HG03025 (cell line): ENCODE results near the gene PCCA.

Source experiments
- ATAC-seq: cut with Tn5 transposase; IDR thresholded peaks from one replicate; pipeline ENCODE4 v1.9.1; 2021; ENCODE audit warnings: mild to moderate bottlenecking, moderate library complexity; ENCODE audit not compliant: unreplicated experiment, low FRiP score

PCCA gene

DNA sequence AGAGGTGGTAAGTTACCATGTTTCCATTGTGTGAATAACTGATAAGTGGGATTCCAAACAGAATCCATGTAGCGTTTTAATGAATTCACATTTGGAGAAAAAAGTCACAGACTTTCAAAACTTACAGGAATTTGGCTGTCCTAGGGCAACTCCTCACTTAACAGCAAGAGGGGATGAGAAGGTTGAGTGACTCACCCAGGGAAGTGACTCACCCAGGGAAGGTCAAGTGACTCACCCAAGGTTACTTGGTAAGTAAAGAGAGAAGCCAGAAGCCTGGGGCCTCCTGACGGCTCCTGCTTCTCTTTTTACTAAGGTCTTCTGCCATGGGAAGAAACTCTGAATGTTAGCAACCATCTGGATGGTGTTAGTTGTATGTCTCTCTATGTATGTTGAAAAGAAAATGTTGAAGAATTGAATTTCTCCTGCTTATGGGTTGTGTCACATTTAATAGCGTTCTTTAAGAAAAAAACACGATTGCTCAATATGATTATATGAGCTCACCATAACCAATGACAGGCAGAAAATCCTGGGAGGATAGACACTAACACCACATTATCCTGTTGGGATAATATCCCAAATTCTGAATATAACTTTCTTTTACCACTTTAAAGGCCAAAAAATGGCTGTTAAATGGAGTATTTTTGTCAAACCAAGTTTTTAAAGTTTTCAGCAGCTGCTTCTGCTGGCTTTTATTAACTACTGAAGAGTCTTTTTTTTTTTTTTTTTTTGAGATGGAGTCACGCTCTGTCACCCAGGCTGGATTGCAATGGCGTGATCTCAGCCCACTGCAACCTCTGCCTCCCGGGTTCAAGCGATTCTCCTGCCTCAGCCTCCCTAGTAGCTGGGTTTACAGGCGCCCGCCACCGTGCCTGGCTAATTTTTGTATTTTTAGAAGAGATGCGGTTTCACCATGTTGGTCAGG, 304.1 kb downstream of the PCCA start:
- no peak for ATAC-seq

DNA sequence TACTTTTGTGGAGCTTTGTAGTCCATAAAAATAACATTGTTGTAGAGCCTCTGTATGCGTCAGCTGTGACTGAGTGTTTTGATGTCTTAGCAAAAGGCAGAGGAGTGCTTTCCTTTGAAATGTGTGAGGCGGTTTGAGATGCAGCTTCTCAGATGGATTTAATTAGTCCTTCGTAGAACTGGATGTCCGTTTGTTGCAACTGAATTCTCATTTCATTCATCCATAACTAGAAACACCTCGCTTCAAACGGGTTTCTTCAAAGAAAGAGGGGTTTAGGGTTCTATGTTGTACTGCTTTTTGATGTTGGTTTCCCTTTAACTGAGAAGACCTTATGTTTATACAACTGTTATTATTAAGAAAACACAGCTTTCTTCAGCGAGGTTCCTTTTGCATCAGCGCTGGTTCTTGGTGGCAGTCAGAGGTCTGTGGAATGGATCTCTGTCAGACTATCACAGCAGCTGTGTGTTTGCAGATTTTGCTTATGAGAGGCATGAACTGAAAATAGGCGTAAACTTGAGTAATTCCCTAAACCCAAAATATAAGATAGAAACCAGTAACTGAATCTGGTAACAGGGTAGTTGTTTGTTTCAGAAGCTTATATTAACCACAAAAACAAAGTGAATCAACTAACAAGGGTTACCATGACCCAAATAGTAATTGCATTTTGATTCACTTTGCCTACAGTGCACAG, 305.3 kb downstream of the PCCA start:
- peak; percentile 95 for ATAC-seq

GRCh38 chr13:100395698-100396373, 306.9 kb downstream of the PCCA start:
- no peak for ATAC-seq

GRCh38 chr13:100396776-100397175, 307.9 kb downstream of the PCCA start:
- no peak for ATAC-seq

- ATAC-seq: no peak
Observed at GRCh38 chr13:100397627-100398026, 308.7 kb downstream of the PCCA start.

DNA sequence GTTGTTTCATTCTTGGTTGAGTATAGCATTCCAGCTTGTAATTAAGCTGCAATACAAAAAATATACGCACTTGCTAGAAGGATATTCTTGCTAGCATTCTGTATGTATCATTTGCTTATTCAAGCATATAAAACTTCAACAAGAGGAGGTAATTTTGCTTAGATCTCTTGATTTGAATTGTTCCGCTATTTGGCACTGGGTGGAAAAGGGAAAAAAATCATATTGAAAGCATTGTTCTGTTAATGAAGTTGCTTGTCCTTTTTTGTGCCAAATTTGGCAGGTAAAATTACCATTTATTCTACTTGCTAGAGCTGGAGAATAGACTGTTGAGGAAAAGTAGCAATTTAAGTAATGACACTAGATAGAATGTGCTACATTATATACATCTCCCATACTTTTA, 309.5 kb downstream of the PCCA start:
- ATAC-seq: no peak

DNA sequence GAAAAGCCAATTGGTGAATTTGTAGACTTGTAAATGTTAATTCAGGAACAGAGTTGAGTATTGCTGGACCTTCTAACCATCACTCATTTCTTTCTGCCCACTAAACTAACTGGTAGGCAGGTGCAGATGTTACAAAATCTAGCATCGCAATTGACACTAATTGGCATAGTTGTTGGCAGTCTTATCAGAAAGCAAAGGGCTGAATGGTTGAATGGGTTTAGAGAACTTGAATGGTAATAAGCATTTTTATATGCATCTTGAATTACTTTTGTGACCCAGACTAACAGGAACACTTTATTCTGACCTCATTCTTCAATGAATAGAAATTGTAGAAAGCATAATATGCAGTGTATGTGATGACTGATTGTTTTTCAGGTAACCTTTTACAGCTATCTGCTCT, 310.6 kb downstream of the PCCA start:
- no peak for ATAC-seq

GRCh38 chr13:100403675-100404074, 314.8 kb downstream of the PCCA start:
- no peak for ATAC-seq

- ATAC-seq: no peak
Observed at GRCh38 chr13:100409132-100409531, 320.2 kb downstream of the PCCA start.

DNA sequence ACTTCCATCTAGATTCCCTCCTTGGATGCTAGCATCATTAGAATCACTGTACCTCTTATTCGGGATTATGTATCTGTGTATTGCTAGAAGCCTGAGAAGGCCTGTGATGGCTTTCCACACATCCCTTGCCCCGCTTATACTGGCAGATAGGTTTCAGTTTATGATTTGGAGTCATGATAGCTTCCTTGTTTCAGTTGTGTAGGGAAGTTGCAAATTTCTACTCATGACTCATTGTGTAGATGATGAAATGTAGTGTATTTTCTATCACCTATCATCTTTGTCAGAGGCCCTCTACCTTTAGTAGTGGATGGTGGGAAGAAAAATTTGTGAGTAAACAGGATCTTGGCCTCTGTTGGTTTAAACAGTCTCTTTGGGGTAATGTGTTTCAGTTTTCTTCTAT, 334.5 kb downstream of the PCCA start:
- ATAC-seq: no peak

DNA sequence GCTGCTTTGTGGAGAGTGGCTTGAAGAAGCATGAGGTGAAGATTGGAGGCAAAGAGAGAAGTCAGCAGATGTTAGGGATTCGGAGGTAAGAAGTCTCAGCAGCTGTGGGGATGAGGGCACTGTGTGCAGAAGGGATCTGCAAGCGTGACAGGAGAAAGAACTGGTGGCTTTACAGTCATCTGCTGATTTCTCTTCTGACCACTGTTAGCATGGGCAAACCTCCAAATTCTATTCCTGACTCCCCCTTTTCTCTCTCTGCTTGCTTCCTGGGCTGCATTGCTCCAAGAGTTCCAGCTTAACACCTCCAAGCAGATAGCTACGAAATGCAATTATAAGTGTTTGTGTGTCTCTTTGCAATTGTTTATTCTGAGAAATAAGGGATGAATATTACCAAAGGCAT, 340.1 kb downstream of the PCCA start:
- ATAC-seq: no peak

GRCh38 chr13:100432611-100433010, 343.7 kb downstream of the PCCA start:
- ATAC-seq: no peak

DNA sequence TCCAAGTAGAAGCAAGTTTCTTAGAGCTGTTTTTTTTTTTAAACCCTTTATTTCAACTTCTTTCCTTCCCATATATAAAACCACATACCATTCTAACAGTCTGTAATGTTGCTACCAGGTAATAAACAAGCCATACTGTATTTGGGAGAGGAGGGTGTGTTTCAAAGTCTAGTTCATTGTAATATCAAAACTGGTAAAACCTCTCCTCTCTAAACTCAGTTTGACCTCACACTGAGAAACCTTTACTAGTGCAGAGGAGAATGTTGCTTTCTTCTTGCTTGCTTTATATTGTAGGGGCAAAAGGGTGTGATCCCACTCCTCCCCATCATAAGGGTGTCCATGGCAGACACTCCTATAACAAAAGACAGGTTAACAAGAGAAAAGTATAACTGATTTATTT, 344.6 kb downstream of the PCCA start:
- ATAC-seq: peak; percentile 31

DNA sequence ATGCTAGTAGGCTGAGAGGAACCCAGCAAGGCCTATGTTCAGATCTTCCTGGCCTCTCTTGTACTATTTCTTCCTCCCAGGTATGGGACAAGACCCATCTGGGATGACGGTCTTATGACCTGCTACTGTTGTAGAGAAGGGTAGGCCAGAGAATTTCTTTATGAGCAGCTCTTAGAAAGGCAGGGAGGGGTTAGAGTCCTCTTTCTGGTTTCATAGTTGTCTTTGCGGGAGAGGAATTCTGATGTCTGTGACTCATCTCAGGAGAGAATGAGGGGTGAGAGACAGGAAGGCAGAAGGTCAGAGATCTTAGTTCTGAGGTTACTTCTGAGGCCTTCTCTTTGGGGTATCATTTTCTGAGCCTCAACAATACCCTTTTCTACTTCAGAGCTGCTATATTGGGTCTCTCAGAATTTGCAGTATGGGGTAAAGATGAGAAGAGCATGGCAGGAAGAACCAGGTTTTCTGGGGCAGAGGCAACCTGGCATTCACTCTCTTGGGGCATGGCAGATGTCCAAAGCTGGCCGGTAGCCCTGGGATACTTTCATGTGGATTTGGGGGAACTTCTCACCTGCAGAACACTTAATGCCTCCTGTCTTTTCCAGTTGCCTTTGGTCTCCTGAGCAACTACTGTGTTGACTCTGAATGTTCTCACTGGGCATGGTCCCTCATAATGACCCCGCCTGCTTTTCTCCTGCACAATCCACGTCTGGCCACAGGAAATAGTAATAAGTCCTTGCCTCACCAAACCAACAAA, 345.3 kb downstream of the PCCA start:
- peak; percentile 94 for ATAC-seq

DNA sequence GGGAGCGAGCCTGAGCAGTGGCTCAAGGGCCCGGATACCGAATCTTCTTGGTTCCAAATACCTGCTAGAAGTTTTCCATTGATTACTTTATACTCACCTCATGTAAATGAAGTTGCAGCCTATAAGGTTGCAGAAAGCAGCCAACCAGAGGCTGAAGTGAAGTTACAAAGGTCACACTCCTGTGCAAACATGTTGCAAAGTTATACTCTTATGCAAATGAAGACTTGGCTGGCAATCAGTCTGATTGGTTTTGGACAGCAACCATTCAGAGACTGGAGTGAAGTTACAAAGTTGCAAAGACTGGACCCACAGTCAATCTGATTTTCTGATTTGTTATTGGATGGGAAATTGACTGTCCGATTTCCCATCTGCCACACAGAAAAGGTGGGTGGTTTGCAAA, 347.2 kb downstream of the PCCA start:
- ATAC-seq: no peak

GRCh38 chr13:100438059-100438788, 349.3 kb downstream of the PCCA start:
- no peak for ATAC-seq

DNA sequence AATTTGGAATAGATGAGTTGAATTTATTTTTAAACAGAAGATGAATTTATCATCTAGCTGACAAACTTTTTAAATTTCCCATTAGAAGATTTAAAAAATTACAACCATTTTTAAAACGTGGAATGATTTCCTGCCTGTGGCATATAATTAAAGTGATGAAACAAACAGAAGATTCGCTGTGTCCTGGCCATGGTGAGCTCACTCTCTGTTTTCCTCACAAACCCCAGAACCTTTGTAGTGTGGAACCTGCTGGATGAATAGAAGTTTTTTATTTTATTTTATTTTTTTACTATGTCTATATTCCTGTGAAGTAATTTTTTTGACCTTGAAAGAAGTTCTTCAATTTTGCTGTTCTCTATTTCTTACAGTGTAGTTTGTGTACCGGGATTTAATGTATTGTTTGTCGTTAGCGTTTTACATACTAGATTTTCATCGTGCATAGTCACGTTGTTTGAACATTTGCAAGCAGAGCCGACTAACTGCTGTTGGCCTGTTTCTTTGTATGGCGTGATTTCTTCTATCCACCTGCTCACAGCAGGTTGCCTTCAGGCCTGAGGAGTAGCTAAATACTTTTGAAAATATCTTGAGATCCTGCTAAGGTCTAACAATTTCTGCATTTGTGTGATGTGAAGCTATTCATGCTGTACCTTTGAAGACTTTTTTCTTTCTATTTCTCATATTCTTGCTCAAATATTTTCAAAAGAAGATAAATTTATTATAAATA, 350.5 kb downstream of the PCCA start:
- ATAC-seq: no peak

DNA sequence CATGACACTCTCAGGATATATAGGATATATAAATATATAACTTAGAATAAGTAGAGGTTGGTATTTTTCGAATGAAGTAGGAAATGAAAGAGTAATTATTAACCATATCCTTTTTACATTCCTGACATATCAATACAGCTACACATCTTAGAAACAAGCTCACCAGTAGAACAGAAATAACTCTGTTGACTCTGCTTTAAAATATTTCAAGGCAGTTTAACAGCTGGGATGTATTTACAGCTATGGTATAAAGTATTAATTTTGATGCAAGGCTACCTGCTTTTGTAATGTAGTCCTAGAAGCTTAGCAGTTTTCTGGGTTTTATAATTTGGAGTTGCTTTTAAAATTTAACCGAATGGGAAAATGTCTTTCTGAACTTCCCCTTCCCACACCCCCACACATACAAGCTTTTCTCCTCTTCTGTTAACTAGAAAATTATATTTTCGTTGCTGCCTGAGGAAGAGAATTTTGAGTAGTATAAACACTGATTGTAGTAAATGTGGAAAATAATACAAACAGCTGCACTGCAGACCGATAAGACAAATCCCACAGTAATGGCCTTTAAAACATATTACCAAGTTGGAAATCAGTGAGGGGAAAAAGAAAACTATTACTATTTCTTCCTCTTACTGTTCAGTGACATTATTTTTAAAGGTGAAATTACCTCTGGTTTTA, 352.0 kb downstream of the PCCA start:
- ATAC-seq: no peak
